GM21390 (cell line): ENCODE results near the gene KRTAP5-3.

Experiments
- ATAC-seq: cut with Tn5 transposase; IDR thresholded peaks from one replicate; pipeline ENCODE4 v1.9.1; 2021; ENCODE audit not compliant: unreplicated experiment

Gene KRTAP5-3

GRCh38 chr11:1566381-1567051 lies 41.7 kb downstream of the KRTAP5-3 start:
- no peak for ATAC-seq

- ATAC-seq = no peak
These were observed 42.4 kb downstream of the KRTAP5-3 start for GRCh38 chr11:1565904-1566247.

GRCh38 chr11:1565173-1565903 lies 42.9 kb downstream of the KRTAP5-3 start:
- ATAC-seq = no peak

- no peak for ATAC-seq
These were observed 43.6 kb downstream of the KRTAP5-3 start for GRCh38 chr11:1564535-1565172.

- ATAC-seq = no peak
These were observed 44.3 kb downstream of the KRTAP5-3 start for GRCh38 chr11:1563697-1564534.

GRCh38 chr11:1563149-1563638 lies 45.1 kb downstream of the KRTAP5-3 start:
- ATAC-seq = no peak

GRCh38 chr11:1562469-1563148 lies 45.7 kb downstream of the KRTAP5-3 start:
- ATAC-seq = no peak

GRCh38 chr11:1561955-1562354 lies 46.3 kb downstream of the KRTAP5-3 start:
- ATAC-seq = no peak

GRCh38 chr11:1561266-1561665 lies 47.0 kb downstream of the KRTAP5-3 start:
- no peak for ATAC-seq

GRCh38 chr11:1560649-1561251 lies 47.5 kb downstream of the KRTAP5-3 start:
- ATAC-seq = no peak

GRCh38 chr11:1560002-1560648 lies 48.1 kb downstream of the KRTAP5-3 start:
- ATAC-seq = no peak

- no peak for ATAC-seq
These were observed 48.9 kb downstream of the KRTAP5-3 start for GRCh38 chr11:1559111-1559951.

- ATAC-seq = no peak
These were observed 49.5 kb downstream of the KRTAP5-3 start for GRCh38 chr11:1558775-1559110.

- no peak for ATAC-seq
These were observed 50.1 kb downstream of the KRTAP5-3 start for GRCh38 chr11:1557904-1558774.
